HCT116 (cell line): Measurements from ENCODE around the gene CEACAM1. TPM values are rescaled to one million over a fixed set of nuclear protein-coding genes. Genes with fewer than 3 reads are reported as not detected.

Source experiments
- ATAC-seq: fragments of 200-7000 bp; cut with Tn5 transposase; 2 replicates; pipeline ENCODE4 v1.9.1; 2020; ENCODE audit warnings: mild to moderate bottlenecking, moderate library complexity
- BruUV-seq: library from RNA; stranded (reverse); fragments of 400-500 nt; replicated peaks from 2 replicates; lab custom pipeline; 2021; lab: Mats Ljungman, UMichigan
- CTCF ChIA-PET: fragments of 300-600 bp; sonication (Branson Sonifier 250); formaldehyde crosslinking; loops from one replicate; lab custom pipeline; 2021; ENCODE audit warnings: antibody characterized with exemption; lab: Charles Lee
- POLR2A ChIA-PET: fragments of 300-600, 350-600 bp; sonication (Branson Sonifier 250); formaldehyde crosslinking; loops from one replicate; lab custom pipeline; 2021; ENCODE audit warnings: antibody characterized with exemption; lab: Charles Lee
- RAD21 ChIA-PET, 2 experiments: fragments of 300-600 bp; sonication (Branson Sonifier 250); formaldehyde crosslinking; loops; one replicate each; lab custom pipeline; 2023; ENCODE audit warnings: low total read pairs in 2 of 2; ENCODE audit not compliant: uncharacterized antibody in 2 of 2, unreplicated experiment in 2 of 2, low non-redundant PET in 1 of 2; lab: Charles Lee
- DNase-seq: peaks from one replicate; pipeline ENCODE4 v3.0.0-alpha.2; 2010; ENCODE audit warnings: low read depth, low spot score
- H2AFZ ChIP-seq: fragments of 200-600 bp; shearing (Covaris generic), sonication (generic); 2 replicates; pipeline ENCODE4 v1.6.1; 2017; ENCODE audit warnings: low read depth, mixed run types, mixed read lengths, antibody characterized with exemption, low read length; ENCODE audit not compliant: poor library complexity, severe bottlenecking
- H3K27ac ChIP-seq: 2 replicates; pipeline ENCODE4 v1.5.1; 2012; ENCODE audit warnings: low read depth, low read length
- H3K27me3 ChIP-seq: fragments of 200-600 bp; sonication (generic); 2 replicates; pipeline ENCODE4 v1.6.1; 2016; ENCODE audit warnings: mixed run types, low read length, mixed read lengths; ENCODE audit not compliant: insufficient read depth
- H3K36me3 ChIP-seq, 2 experiments: fragments of 200-500 bp in 1 of 2; fragments of 200-600 bp in 1 of 2; sonication (Bioruptor generic) in 1 of 2; sonication (generic) in 1 of 2; 2 replicates each; pipeline versions ENCODE4 v1.5.1 to v1.6.1; 2014 to 2016; ENCODE audit warnings: low read length in 2 of 2, inconsistent platforms in 1 of 2, mixed read lengths in 1 of 2, mixed run types in 1 of 2; ENCODE audit not compliant: insufficient read depth in 2 of 2, control insufficient read depth in 1 of 2
- H3K4me1 ChIP-seq, 2 experiments: fragments of 200-600 bp in 1 of 2; sonication (generic) in 1 of 2; 2 replicates each; pipeline versions ENCODE4 v1.5.1 to v1.6.1; 2012 to 2017; ENCODE audit warnings: low read length in 2 of 2, inconsistent platforms in 1 of 2, mild to moderate bottlenecking in 1 of 2, mixed read lengths in 1 of 2, mixed run types in 1 of 2, moderate library complexity in 1 of 2; ENCODE audit not compliant: insufficient read depth in 2 of 2, control insufficient read depth in 1 of 2
- H3K4me2 ChIP-seq: fragments of 200-600 bp; sonication (generic); 2 replicates; pipeline ENCODE4 v1.6.1; 2017; ENCODE audit warnings: mixed run types, low read length, mixed read lengths
- H3K4me3 ChIP-seq, 2 experiments: fragments of 200-600 bp in 1 of 2; sonication (generic) in 1 of 2; replicated peaks in 1 of 2; 2 replicates each; pipeline ENCODE4 v1.5.1; 2011 to 2016; ENCODE audit warnings: low read length in 2 of 2, control low read depth in 1 of 2, low read depth in 1 of 2, mild to moderate bottlenecking in 1 of 2, mixed read lengths in 1 of 2, mixed run types in 1 of 2
- H3K79me2 ChIP-seq: fragments of 200-600 bp; sonication (generic); 2 replicates; pipeline ENCODE4 v1.6.1; 2017; ENCODE audit warnings: mild to moderate bottlenecking, mixed run types, low read length, moderate library complexity, mixed read lengths; ENCODE audit not compliant: insufficient read depth
- H3K9ac ChIP-seq: fragments of 200-600 bp; sonication (generic); 2 replicates; pipeline ENCODE4 v1.6.1; 2016; ENCODE audit warnings: low read length, mixed read lengths
- H3K9me2 ChIP-seq: fragments of 200-600 bp; sonication (generic), shearing (Covaris generic); 2 replicates; pipeline ENCODE4 v1.6.1; 2017; ENCODE audit warnings: mixed run types, mild to moderate bottlenecking, moderate library complexity; ENCODE audit not compliant: insufficient read depth
- H3K9me3 ChIP-seq, 2 experiments: fragments of 200-500 bp in 1 of 2; fragments of 200-600 bp in 1 of 2; sonication (Bioruptor generic) in 1 of 2; sonication (generic) in 1 of 2; 2 replicates each; pipeline ENCODE4 v1.6.1; 2014 to 2017; ENCODE audit warnings: low read length in 2 of 2, mixed read lengths in 2 of 2, inconsistent platforms in 1 of 2, low read depth in 1 of 2, mild to moderate bottlenecking in 1 of 2, mixed run types in 1 of 2, moderate library complexity in 1 of 2; ENCODE audit not compliant: control insufficient read depth in 1 of 2, insufficient read depth in 1 of 2
- H4K20me1 ChIP-seq: fragments of 200-600 bp; sonication (generic), shearing (Covaris generic); 2 replicates; pipeline ENCODE4 v1.6.1; 2017; ENCODE audit warnings: mixed run types, mild to moderate bottlenecking, moderate library complexity; ENCODE audit not compliant: insufficient read depth
- CBX3 ChIP-seq: IDR thresholded peaks from 2 replicates; pipeline ENCODE4 v1.6.1; 2012; ENCODE audit warnings: low read depth
- CTCF ChIP-seq, 3 experiments: fragments of 200-600 bp in 1 of 3; sonication (generic) in 1 of 3; IDR thresholded peaks in 2 of 3; conservative IDR thresholded peaks in 1 of 3; 2 replicates each; pipeline ENCODE4 v1.5.1; 2012 to 2017; ENCODE audit warnings: low read depth in 2 of 3, low read length in 2 of 3, antibody characterized with exemption in 1 of 3, borderline replicate concordance in 1 of 3, control low read depth in 1 of 3, mild to moderate bottlenecking in 1 of 3, mixed read lengths in 1 of 3, mixed run types in 1 of 3, moderate library complexity in 1 of 3; ENCODE audit not compliant: insufficient read depth in 1 of 3
- EGR1 ChIP-seq: IDR thresholded peaks from 2 replicates; pipeline ENCODE4 v1.6.1; 2012; ENCODE audit warnings: low read depth
- ELF1 ChIP-seq: IDR thresholded peaks from 2 replicates; pipeline ENCODE4 v1.6.1; 2012; ENCODE audit warnings: low read depth, borderline replicate concordance
- EZH2 ChIP-seq: fragments of 200-600 bp; sonication (generic); IDR thresholded peaks from 2 replicates; pipeline ENCODE4 v1.6.1; 2017; ENCODE audit warnings: antibody characterized with exemption, mixed run types
- EZH2phosphoT487 ChIP-seq: fragments of 200-600 bp; IDR thresholded peaks from 2 replicates; pipeline ENCODE4 v1.6.1; 2018; ENCODE audit warnings: antibody characterized with exemption, borderline replicate concordance
- FOSL1 ChIP-seq: IDR thresholded peaks from 2 replicates; pipeline ENCODE4 v1.6.1; 2012; ENCODE audit warnings: low read depth
- MAX ChIP-seq: IDR thresholded peaks from 2 replicates; pipeline ENCODE4 v1.6.1; 2012
- POLR2A ChIP-seq: IDR thresholded peaks from 2 replicates; pipeline ENCODE4 v1.7.0; 2011; ENCODE audit warnings: borderline replicate concordance; ENCODE audit not compliant: insufficient read depth, insufficient read length; ENCODE audit errors: extremely low read depth
- POLR2AphosphoS5 ChIP-seq: IDR thresholded peaks from 2 replicates; pipeline ENCODE4 v1.6.1; 2011; ENCODE audit warnings: mild to moderate bottlenecking, low read depth, low read length, moderate library complexity
- SP1 ChIP-seq: IDR thresholded peaks from 2 replicates; pipeline ENCODE4 v1.6.1; 2012; ENCODE audit warnings: low read depth
- SRF ChIP-seq: IDR thresholded peaks from 2 replicates; pipeline ENCODE4 v1.6.1; 2012; ENCODE audit warnings: low read depth
- TCF7L2 ChIP-seq: IDR thresholded peaks from 2 replicates; pipeline ENCODE4 v1.7.0; 2011; ENCODE audit warnings: borderline replicate concordance, inconsistent platforms; ENCODE audit not compliant: insufficient read depth, insufficient read length; ENCODE audit errors: extremely low read depth
- ZNF274 ChIP-seq: fragments of 200-500 bp; sonication (Bioruptor generic); IDR thresholded peaks from 2 replicates; pipeline ENCODE4 v1.6.1; 2014; ENCODE audit warnings: mild to moderate bottlenecking, low read depth, low read length, inconsistent platforms
- intact Hi-C: fragments of 100-400 bp; cut with micrococcal nuclease; formaldehyde crosslinking; loops from 2 replicates; pipeline ENCODE4 v1.10.0; 2022
- total RNA-seq: library from RNA; stranded (reverse); gene quantifications from one replicate; pipeline ENCODE4 v1.2.1, GENCODE V29; 2021; ENCODE audit not compliant: unreplicated experiment
- TF ChIP-seq, protein P1 (sequence below): IDR thresholded peaks from 2 replicates; pipeline ENCODE4 v1.6.1; 2012

The CEACAM1 gene
- total RNA-seq, 1 experiment from 2014 or later, result 1.2 TPM

GRCh38 chr19:42475366-42475765, 52.9 kb downstream of the CEACAM1 start:
- DNase-seq (no peak), ATAC-seq (no peak)
- no peaks in the 10 kb centered on the region for H3K9me2 ChIP-seq
- ChIA-PET RAD21 (no interaction called here), CTCF (interaction anchor here (1.4 kb wide), 1 partner anchor 35 kb away, joined by 5 read pairs; no protein-coding TSS in a partner anchor), POLR2A (no interaction called here)
- no peaks in the 10 kb centered on the region for H3K9me3 ChIP-seq
- no peak overlapping the region for H2AFZ ChIP-seq
- no peak overlapping the region for H3K4me2 ChIP-seq
- H3K36me3 ChIP-seq, result no peaks in the 10 kb centered on the region
- H3K79me2 ChIP-seq, result no peaks in the 10 kb centered on the region
- peaks cover 14 to 18% of the 10 kb centered on the region in 2 experiments for H3K4me1 ChIP-seq
- BruUV-seq, result no TSS peak
- H3K27me3 ChIP-seq, result no peaks in the 10 kb centered on the region
- no peak overlapping the region for H3K9ac ChIP-seq
- no peak overlapping the region for H3K4me3 ChIP-seq
- TF ChIP-seq, protein P1, sequence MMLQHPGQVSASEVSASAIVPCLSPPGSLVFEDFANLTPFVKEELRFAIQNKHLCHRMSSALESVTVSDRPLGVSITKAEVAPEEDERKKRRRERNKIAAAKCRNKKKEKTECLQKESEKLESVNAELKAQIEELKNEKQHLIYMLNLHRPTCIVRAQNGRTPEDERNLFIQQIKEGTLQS, result no peak
- TF ChIP-seq ZNF274 (no peak), MAX (no peak), SRF (no peak), TCF7L2 (no peak), POLR2A (no peak), POLR2AphosphoS5 (no peak), FOSL1 (no peak), EZH2phosphoT487 (no peak), CTCF (IDR thresholded peaks at IDR 0.05 in 2 of 3, conservative IDR thresholded peaks at IDR 0.05 in 1 of 3; ENCODE audit: borderline replicate concordance in 1 of 3, insufficient read depth in 1 of 3, low read depth in 2 of 3, low read length in 2 of 3) (no peak), SP1 (no peak), EZH2 (no peak), ELF1 (no peak), CBX3 (no peak), EGR1 (no peak)
- intact Hi-C loops, result no loop called here
- H4K20me1 ChIP-seq, result no peaks in the 10 kb centered on the region
- H3K27ac ChIP-seq, result no peak overlapping the region
